ENCODE results near the gene CFAP92.
"Not testable (repeated sequence)": the region's sequence is repeated elsewhere in the genome, so short reads cannot be mapped to it uniquely, and the experiment has no call there.

CFAP92 gene

DNA sequence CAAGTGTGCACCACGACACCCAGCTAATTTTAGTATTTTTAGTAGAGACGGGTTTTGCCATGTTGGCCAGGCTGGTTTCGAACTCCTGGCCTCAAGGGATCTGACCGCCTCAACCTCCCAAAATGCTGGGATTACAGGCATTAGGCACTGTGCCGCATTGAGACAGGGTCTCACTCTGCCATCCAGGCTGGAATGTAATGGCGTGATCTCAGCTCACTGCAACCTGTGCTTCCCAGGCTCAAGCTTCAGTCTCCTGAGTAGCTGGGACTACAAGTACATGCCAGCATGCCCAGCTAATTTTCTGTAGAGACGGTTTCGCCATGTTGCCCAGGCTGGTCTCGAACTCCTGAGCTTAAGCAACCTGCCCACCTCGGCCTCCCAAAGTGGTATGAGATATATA, 62.8 kb downstream of the CFAP92 start:
- Mint-ChIP-seq H3K36me3 (no peaks in the 10 kb centered on the region), H3K4me1 (ENCODE audit: low read depth) (no peaks in the 10 kb centered on the region), H3K27me3 (no peaks in the 10 kb centered on the region), H3K4me3 (no peak overlapping the region), H3K9me3 (ENCODE audit: low read depth) (no peaks in the 10 kb centered on the region), H3K27ac (no peak overlapping the region)

DNA sequence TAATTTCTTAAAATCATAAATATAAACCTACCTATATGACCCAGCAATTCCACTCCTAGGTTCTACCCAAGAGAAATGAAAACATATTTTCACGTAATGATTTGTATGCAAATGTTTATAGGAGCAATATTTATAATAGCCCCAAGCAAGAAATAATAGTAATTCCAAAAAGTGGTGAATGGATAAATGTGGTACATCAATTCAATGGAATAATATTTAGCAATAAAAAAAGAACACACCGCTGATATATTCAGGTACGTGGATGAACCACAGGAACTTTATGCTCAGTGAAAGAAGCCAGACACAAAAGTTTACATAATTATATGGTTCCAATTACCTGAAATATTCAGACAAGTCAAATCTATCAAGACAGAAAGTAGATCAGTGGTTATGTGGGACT, 64.5 kb downstream of the CFAP92 start:
- Mint-ChIP-seq H3K9me3 (ENCODE audit: low read depth) (no peaks in the 10 kb centered on the region), H3K36me3 (no peaks in the 10 kb centered on the region), H3K27ac (no peak overlapping the region), H3K27me3 (no peaks in the 10 kb centered on the region), H3K4me3 (no peak overlapping the region), H3K4me1 (ENCODE audit: low read depth) (peaks cover 16% of the 10 kb centered on the region)

DNA sequence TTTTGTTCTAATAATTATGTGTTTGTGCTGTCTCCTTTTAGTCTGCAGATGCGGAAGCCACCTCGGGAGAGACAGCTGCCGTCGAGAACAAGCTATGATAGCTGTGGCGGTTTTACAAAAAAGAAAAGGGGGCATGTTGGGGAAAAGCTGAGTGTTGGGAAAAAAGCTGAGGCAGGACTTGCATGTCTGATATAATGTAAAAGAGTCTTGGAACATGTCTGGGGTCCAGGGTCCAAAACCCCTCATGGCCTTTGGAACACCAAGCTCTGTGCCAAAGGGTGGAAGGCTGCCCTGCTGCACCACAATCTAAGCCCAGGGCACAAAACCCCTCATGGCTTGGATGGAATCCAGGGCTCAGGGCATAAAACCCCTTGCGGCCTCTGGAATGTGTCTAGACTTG, 69.9 kb downstream of the CFAP92 start:
- Mint-ChIP-seq H3K4me1 (ENCODE audit: low read depth) (peaks cover 53% of the 10 kb centered on the region), H3K4me3 (peak overlapping the region; percentile 78), H3K36me3 (peaks cover 12% of the 10 kb centered on the region), H3K27ac (peak overlapping the region; percentile 91)
- not testable (repeated sequence) for H3K27me3 Mint-ChIP-seq; H3K9me3 Mint-ChIP-seq (ENCODE audit: low read depth)

DNA sequence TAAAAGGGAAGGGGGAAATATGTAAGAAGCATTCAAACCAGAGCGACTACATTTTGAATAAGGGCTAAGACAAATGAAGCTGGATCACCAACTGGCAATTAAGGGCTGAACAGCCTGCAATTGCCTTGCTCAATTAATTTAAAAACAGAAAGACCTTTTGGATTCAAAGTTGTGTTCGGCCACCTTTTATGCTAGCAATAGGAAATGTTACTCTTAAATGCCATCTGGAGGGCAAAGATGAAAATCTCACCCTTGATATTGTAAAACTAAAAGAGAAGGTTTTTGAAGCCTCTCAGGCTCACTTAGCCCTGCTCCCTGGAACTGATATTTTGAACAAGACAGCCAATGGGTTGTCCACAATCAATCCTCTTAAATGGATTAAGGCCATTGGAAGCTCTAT, 70.3 kb downstream of the CFAP92 start:
- H3K4me3 Mint-ChIP-seq = peak overlapping the region; percentile 78
- peaks cover 53% of the 10 kb centered on the region for H3K4me1 Mint-ChIP-seq (ENCODE audit: low read depth)
- peaks cover 1% of the 10 kb centered on the region for H3K9me3 Mint-ChIP-seq (ENCODE audit: low read depth)
- H3K27ac Mint-ChIP-seq = peak overlapping the region; percentile 91
- H3K27me3 Mint-ChIP-seq = no peaks in the 10 kb centered on the region
- H3K36me3 Mint-ChIP-seq = peaks cover 14% of the 10 kb centered on the region

DNA sequence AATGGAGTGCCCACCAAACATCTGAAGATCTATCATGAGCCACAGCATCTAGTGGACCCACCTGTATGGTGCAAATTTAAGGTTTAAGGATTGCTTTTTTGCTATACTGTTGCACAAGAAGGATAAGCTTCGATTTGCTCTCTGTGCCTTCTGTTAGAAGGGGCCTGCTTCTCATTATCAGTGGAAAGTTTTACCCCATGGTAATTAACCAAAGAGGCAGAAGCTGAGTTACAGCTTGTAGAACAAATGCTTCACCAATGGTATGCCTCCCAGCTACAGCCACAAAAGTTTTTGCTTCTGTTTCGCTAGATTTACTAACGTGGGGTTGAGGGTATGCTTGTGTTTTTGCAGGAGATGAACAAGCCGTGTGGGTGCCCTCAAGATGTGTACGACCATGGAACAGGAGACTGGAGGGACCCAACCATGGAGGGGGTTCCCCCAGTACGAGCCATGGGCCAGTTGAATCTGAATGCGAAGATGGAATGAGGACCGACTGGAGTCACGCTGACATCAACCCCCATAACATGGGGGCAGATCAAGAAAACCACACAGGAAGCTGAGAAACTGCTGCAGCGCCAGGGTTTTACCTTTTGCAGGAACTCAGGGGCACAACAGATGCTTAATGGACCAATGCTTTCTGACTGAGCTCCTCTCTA, 70.9 kb downstream of the CFAP92 start:
- Mint-ChIP-seq H3K27ac (peak overlapping the region; percentile 91), H3K36me3 (peaks cover 18% of the 10 kb centered on the region), H3K27me3 (no peaks in the 10 kb centered on the region), H3K4me3 (peak overlapping the region; percentile 78), H3K9me3 (ENCODE audit: low read depth) (peaks cover 3% of the 10 kb centered on the region), H3K4me1 (ENCODE audit: low read depth) (peaks cover 53% of the 10 kb centered on the region)

DNA sequence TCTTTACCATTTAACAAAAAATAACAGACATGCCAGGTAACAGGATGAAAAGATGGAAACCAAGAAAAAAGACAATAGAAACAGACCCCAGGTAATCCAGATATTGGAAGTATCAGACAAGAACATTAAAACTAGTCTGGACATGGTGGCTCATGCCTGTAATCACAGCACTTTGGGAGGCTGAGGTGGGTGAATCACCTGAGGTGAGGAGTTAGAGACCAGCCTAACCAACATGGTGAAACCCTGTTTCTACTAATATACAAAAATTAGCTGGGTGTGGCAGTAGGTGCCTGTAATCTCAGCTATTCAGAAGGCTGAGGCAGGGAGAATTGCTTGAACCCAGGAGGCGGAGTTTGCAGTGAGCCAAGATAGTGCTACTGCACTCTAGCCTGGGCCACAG, 73.9 kb downstream of the CFAP92 start:
- H3K9me3 Mint-ChIP-seq (ENCODE audit: low read depth) = peaks cover 3% of the 10 kb centered on the region
- H3K4me1 Mint-ChIP-seq (ENCODE audit: low read depth) = peaks cover 44% of the 10 kb centered on the region
- no peak overlapping the region for H3K4me3 Mint-ChIP-seq
- no peaks in the 10 kb centered on the region for H3K27me3 Mint-ChIP-seq
- H3K27ac Mint-ChIP-seq = peak overlapping the region; percentile 22
- peaks cover 19% of the 10 kb centered on the region for H3K36me3 Mint-ChIP-seq

DNA sequence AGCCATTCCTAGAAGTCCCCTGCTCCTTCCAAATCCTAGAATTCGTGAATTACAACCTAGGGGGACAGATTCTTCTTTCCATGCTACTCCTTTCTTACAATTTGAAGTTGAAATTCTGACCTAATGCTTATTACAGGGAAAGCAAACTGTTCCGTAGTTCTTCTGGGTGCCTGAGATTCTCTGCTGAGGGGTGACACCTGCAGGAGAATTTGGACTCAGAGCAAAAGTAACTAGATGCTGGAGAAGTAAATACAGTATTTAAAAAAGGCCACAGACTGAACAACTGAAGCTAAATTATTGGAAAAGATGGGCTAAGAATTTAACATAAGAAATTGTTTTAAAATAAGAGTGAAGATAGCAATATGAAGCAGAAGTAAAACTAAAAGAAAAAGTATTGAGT, 76.6 kb downstream of the CFAP92 start:
- Mint-ChIP-seq H3K9me3 (ENCODE audit: low read depth) (peaks cover 3% of the 10 kb centered on the region), H3K36me3 (peaks cover 19% of the 10 kb centered on the region), H3K27ac (peak overlapping the region; percentile 7), H3K4me3 (no peak overlapping the region), H3K27me3 (no peaks in the 10 kb centered on the region), H3K4me1 (ENCODE audit: low read depth) (peaks cover 18% of the 10 kb centered on the region)

DNA sequence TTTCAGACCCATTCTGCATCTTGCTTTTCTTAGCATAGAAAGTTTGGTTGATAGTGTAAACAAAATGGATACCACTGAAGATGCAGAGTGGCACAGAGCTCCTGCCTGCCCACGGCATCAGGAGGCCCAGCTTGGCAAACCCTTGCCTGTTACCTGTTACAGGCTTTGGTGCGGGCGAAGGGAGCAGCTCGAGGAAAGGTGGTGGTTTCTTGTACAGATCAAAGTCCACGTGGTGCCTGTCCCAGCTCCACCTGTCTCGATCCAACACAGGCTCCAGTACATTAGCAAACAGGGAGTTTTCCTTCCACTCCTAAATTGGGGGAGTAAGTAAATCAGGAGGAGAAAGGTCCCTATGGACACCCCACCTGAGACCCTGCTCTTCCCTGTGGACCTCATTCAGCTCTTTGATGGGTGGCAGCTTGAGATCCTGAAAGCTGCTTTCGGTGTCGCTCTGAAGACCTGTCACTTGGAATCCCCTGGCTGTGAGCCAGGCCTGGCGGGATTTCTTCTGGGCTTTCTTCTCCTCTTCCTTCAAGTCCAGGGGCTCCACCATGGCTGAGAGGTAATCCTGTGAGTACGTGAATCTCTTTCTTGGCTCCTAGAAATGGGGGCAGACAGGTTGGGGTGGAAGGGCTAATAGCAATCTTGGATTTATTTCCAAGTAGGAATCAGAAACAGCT, 78.8 kb downstream of the CFAP92 start:
- H3K36me3 Mint-ChIP-seq = peaks cover 15% of the 10 kb centered on the region
- peaks cover 3% of the 10 kb centered on the region for H3K9me3 Mint-ChIP-seq (ENCODE audit: low read depth)
- H3K27me3 Mint-ChIP-seq = no peaks in the 10 kb centered on the region
- no peak overlapping the region for H3K4me3 Mint-ChIP-seq
- H3K4me1 Mint-ChIP-seq (ENCODE audit: low read depth) = no peaks in the 10 kb centered on the region
- H3K27ac Mint-ChIP-seq = no peak overlapping the region

DNA sequence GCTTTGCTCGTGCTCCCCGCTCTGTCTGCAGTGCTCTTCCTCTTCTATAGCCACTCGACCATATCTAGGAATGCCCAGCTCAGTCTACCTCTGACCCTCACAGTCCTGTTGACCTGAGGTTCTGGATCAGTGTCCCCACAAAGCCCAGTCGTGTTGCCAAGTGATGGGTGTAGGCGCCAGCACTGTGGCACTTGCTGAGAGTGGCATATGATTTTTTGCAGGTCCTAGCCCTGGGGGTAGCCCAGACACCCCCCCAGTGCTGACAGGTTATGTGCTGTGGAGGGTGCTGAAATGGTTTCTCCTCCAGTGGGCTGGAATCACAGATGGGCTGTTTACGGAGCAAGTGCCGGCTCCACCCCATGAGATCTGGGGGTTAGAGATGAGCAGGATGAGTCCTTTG, 82.0 kb downstream of the CFAP92 start:
- no peaks in the 10 kb centered on the region for H3K27me3 Mint-ChIP-seq
- H3K9me3 Mint-ChIP-seq (ENCODE audit: low read depth) = no peaks in the 10 kb centered on the region
- no peak overlapping the region for H3K27ac Mint-ChIP-seq
- H3K36me3 Mint-ChIP-seq = peaks cover 2% of the 10 kb centered on the region
- H3K4me3 Mint-ChIP-seq = no peak overlapping the region
- no peaks in the 10 kb centered on the region for H3K4me1 Mint-ChIP-seq (ENCODE audit: low read depth)

DNA sequence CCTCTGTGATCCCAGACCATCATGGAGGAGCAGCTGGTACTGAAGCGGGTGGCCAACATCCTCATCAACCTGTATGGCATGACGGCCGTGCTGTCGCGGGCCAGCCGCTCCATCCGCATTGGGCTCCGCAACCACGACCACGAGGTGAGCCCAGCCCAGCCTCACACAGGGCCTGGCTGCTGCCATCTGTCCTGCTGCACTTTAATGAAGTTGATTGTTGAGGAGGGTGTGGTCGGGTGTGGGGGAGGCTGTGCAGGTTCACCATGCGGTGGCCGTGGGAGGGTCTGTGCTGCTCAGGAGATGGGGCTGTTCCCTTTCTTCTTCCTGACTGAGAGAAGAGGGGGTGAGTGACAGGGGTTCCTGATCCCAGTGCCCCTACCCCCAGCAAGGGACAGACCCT, 83.9 kb downstream of the CFAP92 start:
- H3K36me3 Mint-ChIP-seq = no peaks in the 10 kb centered on the region
- H3K4me3 Mint-ChIP-seq = no peak overlapping the region
- H3K27ac Mint-ChIP-seq = no peak overlapping the region
- H3K27me3 Mint-ChIP-seq = no peaks in the 10 kb centered on the region
- H3K9me3 Mint-ChIP-seq (ENCODE audit: low read depth) = no peaks in the 10 kb centered on the region
- H3K4me1 Mint-ChIP-seq (ENCODE audit: low read depth) = no peaks in the 10 kb centered on the region

DNA sequence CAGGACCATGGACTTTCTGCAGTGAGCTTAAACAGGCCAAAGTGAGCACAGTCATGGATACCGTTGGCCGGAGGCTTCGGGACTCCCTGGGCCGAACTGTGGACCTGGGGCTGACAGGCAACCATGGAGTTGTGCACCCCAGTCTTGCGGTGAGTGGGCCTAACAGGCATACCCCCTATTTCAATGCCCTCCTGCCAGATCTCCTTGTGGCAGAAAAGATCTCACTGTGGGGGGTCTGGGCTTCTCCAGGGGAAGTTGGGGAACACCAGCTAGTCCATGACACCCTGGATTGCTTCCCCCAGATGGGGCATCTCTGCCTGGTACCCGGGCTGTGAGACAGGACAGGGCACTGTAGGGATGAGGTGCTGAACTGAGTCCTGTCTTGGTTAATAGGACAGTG, 84.9 kb downstream of the CFAP92 start:
- H3K36me3 Mint-ChIP-seq = no peaks in the 10 kb centered on the region
- no peak overlapping the region for H3K27ac Mint-ChIP-seq

DNA sequence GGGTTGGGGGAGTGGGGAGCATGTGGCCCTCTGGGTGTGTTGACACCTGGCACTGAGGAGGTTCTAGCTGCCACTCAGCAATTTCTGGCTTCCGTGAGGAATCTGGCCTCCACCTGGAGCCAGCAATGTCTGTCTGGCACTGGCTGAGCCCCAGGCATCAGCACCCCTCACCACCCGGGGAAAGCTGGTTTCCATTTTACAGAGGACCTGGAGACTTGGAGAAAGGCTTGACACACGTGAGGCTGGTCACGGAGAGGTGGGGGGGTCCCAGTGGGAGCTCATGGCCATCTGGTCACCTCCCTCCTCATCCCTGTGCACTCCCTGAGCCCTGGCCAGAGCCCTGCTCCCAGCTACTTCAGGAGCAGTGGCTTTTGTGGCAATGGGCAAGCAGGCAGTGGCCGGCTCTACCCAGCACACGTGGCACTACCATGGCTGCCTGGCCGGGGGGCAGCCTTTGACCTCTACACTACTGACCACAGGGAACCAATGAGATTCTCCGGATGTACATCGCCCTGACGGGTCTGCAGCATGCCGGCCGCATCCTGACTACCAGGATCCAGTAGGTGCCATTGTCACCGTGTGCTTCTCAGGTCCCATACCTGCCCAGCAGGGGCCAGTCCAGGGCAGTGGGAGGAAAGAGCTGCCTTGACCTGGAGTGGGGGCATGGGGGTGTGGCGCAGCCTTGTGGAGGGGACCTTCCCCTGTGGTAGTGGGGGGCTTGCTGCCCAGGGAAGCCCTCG, 86.0 kb downstream of the CFAP92 start:
- H3K36me3 Mint-ChIP-seq = no peaks in the 10 kb centered on the region

More for the DNA sequence above, 84.9 kb downstream of the CFAP92 start:
- Mint-ChIP-seq H3K27me3 (no peaks in the 10 kb centered on the region), H3K4me1 (ENCODE audit: low read depth) (no peaks in the 10 kb centered on the region), H3K4me3 (no peak overlapping the region), H3K9me3 (ENCODE audit: low read depth) (no peaks in the 10 kb centered on the region)

DNA sequence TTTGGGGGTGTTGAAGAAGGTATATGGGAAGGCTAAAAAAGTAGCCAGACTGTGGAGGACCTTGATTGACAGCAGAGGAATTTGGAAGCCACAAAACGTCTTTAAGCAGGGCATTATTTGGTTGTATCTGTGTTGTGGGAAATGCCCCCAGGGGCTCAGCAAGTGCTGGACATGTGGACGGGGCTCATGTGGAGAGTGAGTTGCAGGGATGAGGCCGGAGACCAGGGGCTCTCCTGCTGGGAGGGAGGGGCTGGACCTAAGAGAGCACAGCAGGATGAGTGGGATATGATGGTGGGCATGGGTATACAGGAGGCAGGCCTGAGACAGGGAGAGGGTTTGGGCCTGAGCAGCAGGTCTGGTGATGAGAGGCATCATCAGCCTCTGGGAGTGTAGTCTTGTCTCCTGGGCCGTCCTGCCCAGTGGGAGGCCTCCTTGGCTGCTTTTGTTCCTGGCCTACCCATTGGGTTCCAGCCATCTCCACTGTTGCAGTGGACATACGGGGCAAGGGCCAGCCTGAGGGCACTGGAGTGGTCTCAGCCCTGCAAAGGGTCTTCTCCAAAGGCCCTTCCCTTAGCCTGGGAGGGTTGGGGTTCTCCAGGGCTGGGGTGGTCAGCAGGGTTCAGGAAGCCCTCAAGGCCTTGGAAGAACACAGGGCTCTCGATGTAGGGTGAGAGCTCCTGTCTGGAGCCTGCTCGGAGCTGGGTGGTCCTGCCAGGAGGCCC, 86.9 kb downstream of the CFAP92 start:
- Mint-ChIP-seq H3K27ac (no peak overlapping the region), H3K9me3 (ENCODE audit: low read depth) (no peaks in the 10 kb centered on the region), H3K36me3 (no peaks in the 10 kb centered on the region), H3K27me3 (no peaks in the 10 kb centered on the region), H3K4me3 (no peak overlapping the region), H3K4me1 (ENCODE audit: low read depth) (no peaks in the 10 kb centered on the region)

More for the DNA sequence above, 86.0 kb downstream of the CFAP92 start:
- H3K4me3 Mint-ChIP-seq = no peak overlapping the region
- no peaks in the 10 kb centered on the region for H3K27me3 Mint-ChIP-seq
- no peak overlapping the region for H3K27ac Mint-ChIP-seq
- H3K4me1 Mint-ChIP-seq (ENCODE audit: low read depth) = no peaks in the 10 kb centered on the region
- H3K9me3 Mint-ChIP-seq (ENCODE audit: low read depth) = no peaks in the 10 kb centered on the region

DNA sequence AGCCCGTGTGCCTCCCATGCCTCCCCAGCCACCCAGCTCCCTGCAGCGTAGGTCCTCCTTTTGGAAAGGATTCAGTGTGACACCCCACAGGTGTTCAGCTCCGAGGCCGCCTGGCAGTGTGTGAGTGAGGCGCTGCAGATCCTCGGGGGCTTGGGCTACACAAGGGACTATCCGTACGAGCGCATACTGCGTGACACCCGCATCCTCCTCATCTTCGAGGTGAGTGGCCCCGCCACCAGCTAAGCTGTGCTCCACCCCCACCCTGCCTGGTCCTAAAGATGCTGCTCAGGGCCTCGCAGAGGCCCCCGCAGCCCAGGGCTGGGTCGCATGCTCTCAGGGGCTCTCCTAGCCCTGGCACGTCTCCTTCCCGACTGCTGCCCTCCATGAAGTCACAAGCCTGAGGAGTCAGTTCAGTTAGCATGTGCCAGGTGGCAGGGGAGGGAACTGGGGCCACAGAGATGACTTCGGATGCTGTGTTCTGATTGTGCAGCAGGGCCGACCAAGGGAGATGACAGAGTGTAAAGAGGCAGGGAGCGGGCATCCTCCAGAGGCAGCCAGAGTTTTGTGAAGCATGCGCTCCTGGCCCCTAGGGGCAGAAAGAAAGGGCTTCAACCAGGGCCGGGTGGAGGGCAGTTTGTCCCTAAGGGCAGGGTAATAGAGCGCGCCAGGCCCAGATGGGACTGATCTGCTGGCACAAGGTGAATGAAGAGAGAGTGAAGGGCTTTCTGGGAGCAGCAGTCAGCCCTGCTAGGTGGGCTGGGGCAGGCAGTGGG, 87.7 kb downstream of the CFAP92 start:
- no peak overlapping the region for H3K4me3 Mint-ChIP-seq
- H3K36me3 Mint-ChIP-seq = peaks cover 2% of the 10 kb centered on the region
- H3K4me1 Mint-ChIP-seq (ENCODE audit: low read depth) = no peaks in the 10 kb centered on the region
- H3K9me3 Mint-ChIP-seq (ENCODE audit: low read depth) = no peaks in the 10 kb centered on the region
- no peaks in the 10 kb centered on the region for H3K27me3 Mint-ChIP-seq
- no peak overlapping the region for H3K27ac Mint-ChIP-seq
